ENCODE results near the gene NAPG. TPM values are rescaled to one million over a fixed set of nuclear protein-coding genes. Genes with fewer than 3 reads are reported as not detected.

NAPG gene
- total RNA-seq, 1 donor from 2014 or later: 33.2 TPM

DNA sequence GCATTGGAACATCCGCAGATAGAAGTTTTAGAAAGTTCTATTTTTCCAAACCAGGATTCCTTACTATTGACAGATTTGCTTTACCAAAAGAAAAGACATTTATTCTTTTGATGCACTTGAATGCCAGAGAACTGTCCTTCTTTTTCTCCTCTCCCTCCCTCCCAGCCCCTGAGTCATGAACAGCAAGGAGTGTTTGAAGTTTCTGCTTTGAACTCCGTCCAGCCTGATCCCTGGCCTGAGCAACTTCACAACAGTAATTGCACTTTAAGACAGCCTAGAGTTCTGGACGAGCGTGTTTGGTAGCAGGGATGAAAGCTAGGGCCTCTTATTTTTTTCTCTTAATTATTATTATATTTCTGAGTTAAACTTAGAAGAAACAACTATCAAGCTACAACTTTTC lies 37.8 kb upstream of the NAPG start:
- H3K79me2 ChIP-seq (ENCODE audit: insufficient read depth, low read length): no peaks in the 10 kb centered on the region
- no peaks in the 10 kb centered on the region for H3K36me3 ChIP-seq (ENCODE audit: insufficient read depth, low read length)
- Mint-ChIP-seq H3K4me3 (ENCODE audit: unreplicated experiment) (no peak overlapping the region), H3K36me3 (ENCODE audit: low read depth, unreplicated experiment) (no peaks in the 10 kb centered on the region), H3K27me3 (ENCODE audit: low read depth, unreplicated experiment) (peaks cover 4% of the 10 kb centered on the region), H3K4me1 (ENCODE audit: low read depth, unreplicated experiment) (peaks cover 8% of the 10 kb centered on the region), H3K27ac (ENCODE audit: unreplicated experiment) (no peak overlapping the region), H3K9me3 (ENCODE audit: unreplicated experiment) (peaks cover 5% of the 10 kb centered on the region)
- no peaks in the 10 kb centered on the region for H3K4me1 ChIP-seq (ENCODE audit: insufficient read depth, low read length)
- no peaks in the 10 kb centered on the region for H4K20me1 ChIP-seq (ENCODE audit: insufficient read depth, low read length)
- no peaks in the 10 kb centered on the region for H3K27me3 ChIP-seq (ENCODE audit: insufficient read depth, low read length)
- no peak overlapping the region for H3K4me2 ChIP-seq (ENCODE audit: low read length)
- H3K27ac ChIP-seq (ENCODE audit: low read depth, low read length): no peak overlapping the region
- TF ChIP-seq, protein P1, sequence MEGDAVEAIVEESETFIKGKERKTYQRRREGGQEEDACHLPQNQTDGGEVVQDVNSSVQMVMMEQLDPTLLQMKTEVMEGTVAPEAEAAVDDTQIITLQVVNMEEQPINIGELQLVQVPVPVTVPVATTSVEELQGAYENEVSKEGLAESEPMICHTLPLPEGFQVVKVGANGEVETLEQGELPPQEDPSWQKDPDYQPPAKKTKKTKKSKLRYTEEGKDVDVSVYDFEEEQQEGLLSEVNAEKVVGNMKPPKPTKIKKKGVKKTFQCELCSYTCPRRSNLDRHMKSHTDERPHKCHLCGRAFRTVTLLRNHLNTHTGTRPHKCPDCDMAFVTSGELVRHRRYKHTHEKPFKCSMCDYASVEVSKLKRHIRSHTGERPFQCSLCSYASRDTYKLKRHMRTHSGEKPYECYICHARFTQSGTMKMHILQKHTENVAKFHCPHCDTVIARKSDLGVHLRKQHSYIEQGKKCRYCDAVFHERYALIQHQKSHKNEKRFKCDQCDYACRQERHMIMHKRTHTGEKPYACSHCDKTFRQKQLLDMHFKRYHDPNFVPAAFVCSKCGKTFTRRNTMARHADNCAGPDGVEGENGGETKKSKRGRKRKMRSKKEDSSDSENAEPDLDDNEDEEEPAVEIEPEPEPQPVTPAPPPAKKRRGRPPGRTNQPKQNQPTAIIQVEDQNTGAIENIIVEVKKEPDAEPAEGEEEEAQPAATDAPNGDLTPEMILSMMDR (IDR thresholded peaks at IDR 0.05; ENCODE audit: insufficient read depth, low read depth, low read length): no peak
- no peak for TF ChIP-seq EZH2 (IDR thresholded peaks at IDR 0.05; ENCODE audit: insufficient read depth, low read length)
- peak; percentile 42 for DNase-seq (ENCODE audit: low read depth)
- H2AFZ ChIP-seq (ENCODE audit: low read depth, low read length): no peak overlapping the region
- H3K4me3 ChIP-seq (ENCODE audit: insufficient read depth, low read depth, low read length): no peak overlapping the region
- FAIRE-seq: no peak
- no peaks in the 10 kb centered on the region for H3K9me3 ChIP-seq (ENCODE audit: insufficient read depth, low read depth, low read length)
- H3K9ac ChIP-seq (ENCODE audit: low read length): no peak overlapping the region

GRCh38 chr18:10490401-10491165 lies 35.2 kb upstream of the NAPG start:
- H3K27me3 Mint-ChIP-seq (ENCODE audit: low read depth, unreplicated experiment): peaks cover 10% of the 10 kb centered on the region
- TF ChIP-seq, protein P1 (IDR thresholded peaks at IDR 0.05; ENCODE audit: insufficient read depth, low read depth, low read length): no peak
- no peak for TF ChIP-seq EZH2 (IDR thresholded peaks at IDR 0.05; ENCODE audit: insufficient read depth, low read length)
- Histone ChIP-seq H3K4me3 (ENCODE audit: insufficient read depth, low read depth, low read length) (no peak overlapping the region), H3K79me2 (ENCODE audit: insufficient read depth, low read length) (no peaks in the 10 kb centered on the region), H2AFZ (ENCODE audit: low read depth, low read length) (no peak overlapping the region), H3K27ac (ENCODE audit: low read depth, low read length) (no peak overlapping the region), H3K9ac (ENCODE audit: low read length) (no peak overlapping the region), H3K9me3 (ENCODE audit: insufficient read depth, low read depth, low read length) (no peaks in the 10 kb centered on the region), H3K4me1 (ENCODE audit: insufficient read depth, low read length) (no peaks in the 10 kb centered on the region), H3K36me3 (ENCODE audit: insufficient read depth, low read length) (no peaks in the 10 kb centered on the region), H4K20me1 (ENCODE audit: insufficient read depth, low read length) (no peaks in the 10 kb centered on the region), H3K27me3 (ENCODE audit: insufficient read depth, low read length) (no peaks in the 10 kb centered on the region), H3K4me2 (ENCODE audit: low read length) (no peak overlapping the region)
- H3K36me3 Mint-ChIP-seq (ENCODE audit: low read depth, unreplicated experiment): no peaks in the 10 kb centered on the region
- H3K27ac Mint-ChIP-seq (ENCODE audit: unreplicated experiment): no peak overlapping the region
- H3K4me3 Mint-ChIP-seq (ENCODE audit: unreplicated experiment): no peak overlapping the region
- no peak for DNase-seq (ENCODE audit: low read depth)
- H3K9me3 Mint-ChIP-seq (ENCODE audit: unreplicated experiment): no peaks in the 10 kb centered on the region
- FAIRE-seq: no peak
- peaks cover 8% of the 10 kb centered on the region for H3K4me1 Mint-ChIP-seq (ENCODE audit: low read depth, unreplicated experiment)

GRCh38 chr18:10495936-10496335 lies 29.9 kb upstream of the NAPG start:
- Mint-ChIP-seq H3K27ac (ENCODE audit: unreplicated experiment) (no peak overlapping the region), H3K27me3 (ENCODE audit: low read depth, unreplicated experiment) (peaks cover 8% of the 10 kb centered on the region), H3K4me3 (ENCODE audit: unreplicated experiment) (no peak overlapping the region), H3K36me3 (ENCODE audit: low read depth, unreplicated experiment) (no peaks in the 10 kb centered on the region), H3K4me1 (ENCODE audit: low read depth, unreplicated experiment) (peaks cover under 1% of the 10 kb centered on the region), H3K9me3 (ENCODE audit: unreplicated experiment) (no peaks in the 10 kb centered on the region)
- no peak overlapping the region for H3K4me3 ChIP-seq (ENCODE audit: insufficient read depth, low read depth, low read length)
- no peak for TF ChIP-seq EZH2 (IDR thresholded peaks at IDR 0.05; ENCODE audit: insufficient read depth, low read length)
- TF ChIP-seq, protein P1 (IDR thresholded peaks at IDR 0.05; ENCODE audit: insufficient read depth, low read depth, low read length): no peak
- no peaks in the 10 kb centered on the region for H4K20me1 ChIP-seq (ENCODE audit: insufficient read depth, low read length)
- no peaks in the 10 kb centered on the region for H3K79me2 ChIP-seq (ENCODE audit: insufficient read depth, low read length)
- FAIRE-seq (no peak), DNase-seq (ENCODE audit: low read depth) (peak; percentile 45)
- no peaks in the 10 kb centered on the region for H3K9me3 ChIP-seq (ENCODE audit: insufficient read depth, low read depth, low read length)
- no peak overlapping the region for H3K4me2 ChIP-seq (ENCODE audit: low read length)
- no peak overlapping the region for H3K27ac ChIP-seq (ENCODE audit: low read depth, low read length)
- no peaks in the 10 kb centered on the region for H3K36me3 ChIP-seq (ENCODE audit: insufficient read depth, low read length)
- no peaks in the 10 kb centered on the region for H3K27me3 ChIP-seq (ENCODE audit: insufficient read depth, low read length)
- no peak overlapping the region for H3K9ac ChIP-seq (ENCODE audit: low read length)
- H3K4me1 ChIP-seq (ENCODE audit: insufficient read depth, low read length): no peaks in the 10 kb centered on the region
- H2AFZ ChIP-seq (ENCODE audit: low read depth, low read length): no peak overlapping the region

Data from astrocyte (in vitro differentiated cells and primary cell).